HG02642 (cell line): ENCODE results near the gene AIP.

Experiments used
- ATAC-seq: cut with Tn5 transposase; IDR thresholded peaks from one replicate; pipeline ENCODE4 v1.9.1; 2021; ENCODE audit warnings: mild to moderate bottlenecking; ENCODE audit not compliant: unreplicated experiment, poor library complexity

Gene AIP

GRCh38 chr11:67482827-67483798, at the start of gene AIP:
TSS of gene AIP (plus strand) at chr11:67483026. CDS start at chr11:67483159, 133 bp downstream.
- peak; percentile 72 for ATAC-seq

GRCh38 chr11:67433536-67434394, 49.1 kb upstream of the AIP start:
- no peak for ATAC-seq

- ATAC-seq = no peak
Observed at GRCh38 chr11:67434395-67434881, 48.4 kb upstream of the AIP start.

- ATAC-seq = no peak
Observed at GRCh38 chr11:67435031-67435726, 47.6 kb upstream of the AIP start.

GRCh38 chr11:67435727-67436458, 46.9 kb upstream of the AIP start:
- no peak for ATAC-seq

GRCh38 chr11:67436459-67437081, 46.3 kb upstream of the AIP start:
- peak; percentile 32 for ATAC-seq

- peak; percentile 34 for ATAC-seq
Observed at GRCh38 chr11:67437082-67437808, 45.6 kb upstream of the AIP start, which contains the start of gene PTPRCAP. TSS of gene PTPRCAP (minus strand) at chr11:67437682. CDS start at chr11:67437619, 63 bp downstream.

GRCh38 chr11:67437809-67438157, 45.0 kb upstream of the AIP start:
- no peak for ATAC-seq

- ATAC-seq = no peak
Observed at GRCh38 chr11:67438158-67438902, 44.5 kb upstream of the AIP start.

GRCh38 chr11:67439321-67440228, 43.3 kb upstream of the AIP start:
- no peak for ATAC-seq

GRCh38 chr11:67440229-67441097, 42.4 kb upstream of the AIP start:
- no peak for ATAC-seq

GRCh38 chr11:67441098-67441563, 41.7 kb upstream of the AIP start:
- ATAC-seq = no peak

GRCh38 chr11:67441731-67442351, 41.0 kb upstream of the AIP start:
- no peak for ATAC-seq

GRCh38 chr11:67442504-67443404, 40.1 kb upstream of the AIP start:
- no peak for ATAC-seq
